B cell (primary cell): ENCODE measurements around the gene GINS3. TPM values are rescaled to one million over a fixed set of nuclear protein-coding genes. Genes with fewer than 3 reads are reported as not detected.
"Not testable (repeated sequence)": the region's sequence is repeated elsewhere in the genome, so short reads cannot be mapped to it uniquely, and the experiment has no call there.

Experiments used
- ATAC-seq: fragments of 200-7000 bp; cut with Tn5 transposase; one replicate; pipeline ENCODE4 v1.10.0; 2021; ENCODE audit warnings: low read depth, mild to moderate bottlenecking, moderate number of reproducible peaks, moderate library complexity
- CTCF ChIA-PET: fragments of 350-600 bp; sonication (Branson Sonifier 250); formaldehyde crosslinking; loops from one replicate; lab custom pipeline; 2021; ENCODE audit warnings: antibody characterized with exemption, inconsistent platforms; lab: Charles Lee
- POLR2A ChIA-PET: fragments of 350-600 bp; sonication (Branson Sonifier 250); formaldehyde crosslinking; loops from one replicate; lab custom pipeline; 2021; ENCODE audit warnings: antibody characterized with exemption; lab: Charles Lee
- DNase-seq: peaks from one replicate; pipeline ENCODE4 v3.0.0; 2013
- H2AFZ ChIP-seq: 2 replicates; pipeline ENCODE4 v1.6.1; 2012; ENCODE audit warnings: mild to moderate bottlenecking, low read depth, low read length; ENCODE audit not compliant: insufficient read depth, poor library complexity, severe bottlenecking
- H3K27ac ChIP-seq, 2 donors: 1 replicate in 1 of 2; 2 replicates in 1 of 2; pipeline ENCODE4 v1.5.1; 2012 to 2013; ENCODE audit warnings: low read length in 2 of 2, mild to moderate bottlenecking in 2 of 2, moderate library complexity in 1 of 2
- H3K27me3 ChIP-seq, 4 experiments: fragments of 200-600 bp in 1 of 4; sonication (generic) in 1 of 4; replicated peaks in 1 of 4; 1 replicate in 2 of 4; 2 replicates in 2 of 4; pipeline versions ENCODE4 v1.6.1 to v1.7.0; 2013 to 2016; ENCODE audit warnings: low read length in 3 of 4, mild to moderate bottlenecking in 2 of 4, mixed read lengths in 1 of 4, moderate library complexity in 1 of 4; ENCODE audit not compliant: insufficient read depth in 4 of 4, control insufficient read depth in 3 of 4; ENCODE audit errors: control extremely low read depth in 1 of 4
- H3K36me3 ChIP-seq, 2 experiments: replicated peaks in 1 of 2; 1 replicate in 1 of 2; 2 replicates in 1 of 2; pipeline versions ENCODE4 v1.6.1 to v1.7.1; 2013; ENCODE audit warnings: low read length in 1 of 2; ENCODE audit not compliant: insufficient read depth in 2 of 2, control insufficient read depth in 1 of 2; ENCODE audit errors: control extremely low read depth in 1 of 2, extremely low read depth in 1 of 2
- H3K4me1 ChIP-seq, 2 donors: fragments of 200-600 bp in 1 of 2; sonication (generic) in 1 of 2; 1 replicate in 1 of 2; 2 replicates in 1 of 2; pipeline versions ENCODE4 v1.5.1 to v1.6.1; 2013 to 2017; ENCODE audit warnings: low read length in 2 of 2; ENCODE audit not compliant: control insufficient read depth in 2 of 2, insufficient read depth in 2 of 2
- H3K4me2 ChIP-seq: replicated peaks from 2 replicates; pipeline ENCODE3; 2012; ENCODE audit warnings: mild to moderate bottlenecking, low read depth, low read length; ENCODE audit not compliant: poor library complexity, severe bottlenecking
- H3K4me3 ChIP-seq, 5 experiments: fragments of 200-600 bp in 1 of 5; sonication (generic) in 1 of 5; 1 replicate in 3 of 5; 2 replicates in 2 of 5; pipeline versions ENCODE4 v1.5.1 to v1.7.0; 2011 to 2016; ENCODE audit warnings: low read length in 4 of 5, mild to moderate bottlenecking in 4 of 5, low read depth in 2 of 5, control low read depth in 1 of 5, moderate library complexity in 1 of 5; ENCODE audit not compliant: insufficient read depth in 1 of 5; ENCODE audit errors: control extremely low read depth in 1 of 5, extremely low read depth in 1 of 5
- H3K79me2 ChIP-seq: fragments of 200-600 bp; sonication (generic); one replicate; pipeline ENCODE4 v1.6.0; 2016; ENCODE audit warnings: low read length; ENCODE audit not compliant: control insufficient read depth, insufficient read depth
- H3K9ac ChIP-seq: fragments of 200-600 bp; sonication (generic); 2 replicates; pipeline ENCODE4 v1.6.1; 2017; ENCODE audit warnings: mild to moderate bottlenecking, low read length, moderate library complexity
- H3K9me3 ChIP-seq, 3 donors: one replicate each; pipeline versions ENCODE4 v1.6.1 to v1.7.1; 2013; ENCODE audit warnings: low read length in 2 of 3; ENCODE audit not compliant: control insufficient read depth in 2 of 3, insufficient read depth in 1 of 3; ENCODE audit errors: control extremely low read depth in 1 of 3
- H4K20me1 ChIP-seq: 2 replicates; pipeline ENCODE4 v1.6.0; 2012; ENCODE audit warnings: mild to moderate bottlenecking, low read length; ENCODE audit not compliant: insufficient read depth, control insufficient read depth, poor library complexity, severe bottlenecking
- H3K27ac Mint-ChIP-seq: one replicate; pipeline ENCODE4 v1.8.0; 2021; ENCODE audit warnings: mixed read lengths
- H3K27me3 Mint-ChIP-seq: one replicate; pipeline ENCODE4 v1.8.0; 2021; ENCODE audit warnings: mixed read lengths
- H3K4me1 Mint-ChIP-seq: one replicate; pipeline ENCODE4 v1.8.0; 2021; ENCODE audit warnings: mixed read lengths
- H3K4me3 Mint-ChIP-seq: one replicate; pipeline ENCODE4 v1.8.0; 2021; ENCODE audit warnings: mixed read lengths
- H3K9me3 Mint-ChIP-seq: one replicate; pipeline ENCODE4 v1.8.0; 2022; ENCODE audit warnings: mixed read lengths; ENCODE audit not compliant: insufficient read depth
- CTCF ChIP-seq: fragments of 200-600 bp; IDR thresholded peaks from one replicate; pipeline ENCODE4 v1.8.0; 2022; ENCODE audit warnings: antibody characterized with exemption, mild to moderate bottlenecking
- EZH2 ChIP-seq: IDR thresholded peaks from 2 replicates; pipeline ENCODE4 v1.6.1; 2012; ENCODE audit warnings: borderline replicate concordance, low read depth, mild to moderate bottlenecking, moderate library complexity, low read length; ENCODE audit not compliant: insufficient read depth, poor library complexity, severe bottlenecking
- WGBS: methylation state at CpG from one replicate; pipeline ENCODE4 v1.1.5; 2013; ENCODE audit warnings: missing lambda C conversion rate; ENCODE audit not compliant: insufficient coverage; 5-methylcytosine and 5-hydroxymethylcytosine counted together
- intact Hi-C: fragments of 100-400 bp; cut with micrococcal nuclease; formaldehyde crosslinking; loops from one replicate; pipeline ENCODE4 v1.10.0; 2022
- polyA plus RNA-seq: library from polyadenylated mRNA; depleted of rRNA; stranded (reverse); fragments of >200 nt; gene quantifications from 2 replicates; pipeline ENCODE4 v1.2.3, GENCODE V29; 2012
- total RNA-seq, 2 donors: library from RNA; stranded (reverse); fragments of 120-200 nt in 1 of 2; gene quantifications; 1 replicate in 1 of 2; 2 replicates in 1 of 2; pipeline versions ENCODE4 v1.2.3 to v1.2.4, GENCODE V29; 2013 to 2022

Gene GINS3
- total and polyA plus RNA-seq, 2 donors (not counting 1 experiment from before 2014, with no cell fraction given): 1.1 to 2.3 TPM

- Histone ChIP-seq H3K36me3 (no peaks in the 10 kb centered on the region), H4K20me1 (no peaks in the 10 kb centered on the region), H3K27me3 (no peaks in the 10 kb centered on the region), H2AFZ (peak overlapping the region; percentile 99), H3K9me3 (peaks cover 0 to 6% (median 0%) of the 10 kb centered on the region in 3 donors), H3K79me2 (no peaks in the 10 kb centered on the region), H3K4me3 (peak overlapping the region; percentile 42 to 99 (median 78)), H3K4me2 (peak overlapping the region; percentile 85), H3K9ac (peak overlapping the region; percentile 88), H3K4me1 (peaks cover 6 to 11% of the 10 kb centered on the region in 2 donors), H3K27ac (peak overlapping the region; percentile 66 to 75)
- peaks cover 4% of the 10 kb centered on the region for H3K27me3 Mint-ChIP-seq
- peaks cover 16% of the 10 kb centered on the region for H3K4me1 Mint-ChIP-seq
- H3K9me3 Mint-ChIP-seq: no peaks in the 10 kb centered on the region
- peak overlapping the region; percentile 86 for H3K27ac Mint-ChIP-seq
- no peak for DNase-seq
- WGBS: 67% methylated on average over 1 of the region's 2 CpGs
- intact Hi-C loops: loop anchor here (2.0 to 5.0 kb wide), 4 partner anchors 151 to 339 kb away; partner anchors contain the start of genes CFAP20, GOT2 and SLC38A7
- POLR2A ChIA-PET: no interaction called here
- CTCF ChIA-PET: interaction anchor here (0.5 to 2.4 kb wide), 5 partner anchors 56 to 363 kb away, joined by 3 to 8 read pairs (median 5); no protein-coding TSS in a partner anchor
- peak overlapping the region; percentile 93 for H3K4me3 Mint-ChIP-seq
- TF ChIP-seq EZH2 (no peak), CTCF (no peak)
- no peak for ATAC-seq
Observed at GRCh38 chr16:58393138-58393504, 850 bp downstream of the GINS3 start.

- H3K27me3 ChIP-seq, H3K9ac ChIP-seq, H3K36me3 ChIP-seq, H4K20me1 ChIP-seq, DNase-seq, H3K79me2 ChIP-seq, H3K27ac Mint-ChIP-seq, H3K27ac ChIP-seq, H3K27me3 Mint-ChIP-seq, H2AFZ ChIP-seq, H3K4me3 ChIP-seq, ATAC-seq, H3K4me3 Mint-ChIP-seq, H3K4me2 ChIP-seq, CTCF ChIA-PET, H3K9me3 ChIP-seq, intact Hi-C loops, H3K9me3 Mint-ChIP-seq, POLR2A ChIA-PET: not testable (repeated sequence)
- H3K4me1 ChIP-seq: peaks cover 6 to 10% of the 10 kb centered on the region in 2 donors
- WGBS: 100% methylated on average over 18 of the region's 26 CpGs
- H3K4me1 Mint-ChIP-seq: peaks cover 14% of the 10 kb centered on the region
Observed at GRCh38 chr16:58396897-58397296, 4.6 kb downstream of the GINS3 start.
